Large intestine (tissue), 3 donors: ENCODE results near the gene CNGA4. TPM values are rescaled to one million over a fixed set of nuclear protein-coding genes. Genes with fewer than 3 reads are reported as not detected.
"Not testable (repeated sequence)": the region's sequence is repeated elsewhere in the genome, so short reads cannot be mapped to it uniquely, and the experiment has no call there.

Source experiments
- DNase-seq, 2 donors: peaks; one replicate each; pipeline versions ENCODE4 v3.0.0 to v3.0.0-alpha.2; 2013
- H3K27ac ChIP-seq: one replicate; pipeline ENCODE4 v1.5.1; 2013; ENCODE audit warnings: low read length
- H3K27me3 ChIP-seq: 2 replicates; pipeline ENCODE4 v1.6.1; 2013; ENCODE audit warnings: low read length; ENCODE audit not compliant: control insufficient read depth, insufficient read depth
- H3K36me3 ChIP-seq: 2 replicates; pipeline ENCODE4 v1.6.1; 2013; ENCODE audit warnings: low read length; ENCODE audit not compliant: control insufficient read depth, insufficient read depth
- H3K4me1 ChIP-seq: one replicate; pipeline ENCODE4 v1.6.1; 2013; ENCODE audit warnings: low read length; ENCODE audit not compliant: control insufficient read depth, insufficient read depth
- H3K4me3 ChIP-seq: one replicate; pipeline ENCODE4 v1.5.1; 2013; ENCODE audit warnings: low read length
- H3K9me3 ChIP-seq: one replicate; pipeline ENCODE4 v1.6.1; 2013; ENCODE audit warnings: mild to moderate bottlenecking, low read depth, low read length, moderate library complexity; ENCODE audit not compliant: control insufficient read depth
- WGBS: methylation state at CpG from one replicate; pipeline ENCODE4 v1.1.5; 2013; ENCODE audit warnings: low lambda C conversion rate; ENCODE audit not compliant: insufficient coverage; 5-methylcytosine and 5-hydroxymethylcytosine counted together
- polyA plus RNA-seq: library from polyadenylated mRNA; unstranded; fragments of 120-200 nt; gene quantifications from one replicate; pipeline ENCODE4 v1.2.1, GENCODE V29; 2013

CNGA4 gene
- polyA plus RNA-seq, 1 donor = 0.16 TPM

- WGBS = no CpG with 5 or more reads among the region's 16 CpGs
- no peak overlapping the region for H3K4me3 ChIP-seq
- peaks cover 12% of the 10 kb centered on the region for H3K4me1 ChIP-seq
- no peak overlapping the region for H3K27ac ChIP-seq
- H3K27me3 ChIP-seq = peaks cover 54% of the 10 kb centered on the region
- DNase-seq = peak in 1 of 2 donors; percentile 23
- H3K36me3 ChIP-seq = no peaks in the 10 kb centered on the region
- peaks cover 3% of the 10 kb centered on the region for H3K9me3 ChIP-seq
Observed at GRCh38 chr11:6258571-6259081, 19.7 kb downstream of the CNGA4 start.

- Histone ChIP-seq H3K4me3 (no peak overlapping the region), H3K36me3 (no peaks in the 10 kb centered on the region), H3K27me3 (peaks cover 57% of the 10 kb centered on the region), H3K9me3 (peaks cover 3% of the 10 kb centered on the region), H3K27ac (no peak overlapping the region), H3K4me1 (peaks cover 12% of the 10 kb centered on the region)
- DNase-seq = no peak
- 40% methylated on average over 1 of the region's 5 CpGs for WGBS
Observed at GRCh38 chr11:6260207-6260726, 21.4 kb downstream of the CNGA4 start.

DNA sequence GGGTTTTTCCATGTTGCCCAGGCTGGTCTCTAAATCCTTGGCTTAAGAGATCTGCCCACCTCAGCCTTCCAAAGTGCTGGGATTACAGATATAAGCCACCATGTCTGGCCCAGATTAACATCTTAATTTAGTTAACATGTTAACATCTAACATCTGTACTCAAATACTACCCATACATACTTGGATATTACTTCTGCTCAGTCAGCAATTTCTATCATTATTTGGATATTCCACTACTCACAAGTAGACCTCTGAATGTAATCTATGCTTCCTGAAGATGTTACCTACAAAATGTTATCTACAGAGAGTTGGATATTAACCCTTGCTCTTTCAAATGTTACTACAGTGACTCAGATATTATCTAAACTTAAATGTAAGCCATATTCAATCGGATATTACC, 24.8 kb downstream of the CNGA4 start:
- peaks cover 36% of the 10 kb centered on the region for H3K27me3 ChIP-seq
- H3K4me1 ChIP-seq = peaks cover 10% of the 10 kb centered on the region
- H3K4me3 ChIP-seq = no peak overlapping the region
- WGBS = 71% methylated on average over 1 of the region's 1 CpG
- no peak for DNase-seq
- H3K36me3 ChIP-seq = no peaks in the 10 kb centered on the region
- no peak overlapping the region for H3K27ac ChIP-seq
- H3K9me3 ChIP-seq = peaks cover 3% of the 10 kb centered on the region

DNA sequence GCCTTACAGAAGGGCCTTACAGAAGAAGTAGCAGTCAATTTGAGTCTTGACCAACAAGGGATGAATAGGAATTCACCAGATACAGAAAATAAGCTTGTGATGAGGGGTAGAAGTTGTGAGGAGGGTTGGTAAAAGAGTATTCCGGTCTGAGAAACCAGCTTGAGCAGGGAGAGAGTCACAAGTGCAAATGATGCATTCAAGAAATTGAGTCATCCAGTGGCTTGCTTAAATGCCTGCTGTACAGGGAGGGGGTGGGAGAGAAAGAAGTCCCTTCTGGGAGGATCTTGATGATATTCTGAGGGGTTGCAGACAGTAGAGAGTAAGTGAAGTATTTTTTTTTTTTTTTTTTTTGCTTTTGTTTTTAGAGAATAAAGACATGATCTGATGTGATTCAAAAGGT, 29.9 kb downstream of the CNGA4 start:
- H3K4me3 ChIP-seq = no peak overlapping the region
- H3K27me3 ChIP-seq = peaks cover 5% of the 10 kb centered on the region
- H3K27ac ChIP-seq = no peak overlapping the region
- peaks cover 5% of the 10 kb centered on the region for H3K9me3 ChIP-seq
- no peaks in the 10 kb centered on the region for H3K36me3 ChIP-seq
- WGBS = no CpG with 5 or more reads among the region's 1 CpG
- H3K4me1 ChIP-seq = no peaks in the 10 kb centered on the region
- no peak for DNase-seq

DNA sequence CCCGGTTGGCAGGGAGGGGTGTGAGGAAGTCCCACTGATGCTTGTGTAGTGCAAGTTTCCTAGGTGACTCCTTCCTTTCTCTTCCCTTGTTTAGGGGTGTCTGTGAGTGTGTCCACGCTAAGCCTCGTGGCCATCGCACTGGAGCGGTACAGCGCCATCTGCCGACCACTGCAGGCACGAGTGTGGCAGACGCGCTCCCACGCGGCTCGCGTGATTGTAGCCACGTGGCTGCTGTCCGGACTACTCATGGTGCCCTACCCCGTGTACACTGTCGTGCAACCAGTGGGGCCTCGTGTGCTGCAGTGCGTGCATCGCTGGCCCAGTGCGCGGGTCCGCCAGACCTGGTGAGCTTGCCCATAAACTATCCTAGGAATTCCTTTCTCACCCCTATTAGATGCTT, 31.1 kb downstream of the CNGA4 start:
- H3K27me3 ChIP-seq = peaks cover 2% of the 10 kb centered on the region
- no CpG with 5 or more reads among the region's 24 CpGs for WGBS
- H3K9me3 ChIP-seq = peaks cover 5% of the 10 kb centered on the region
- H3K4me1 ChIP-seq = no peaks in the 10 kb centered on the region
- no peak for DNase-seq
- H3K27ac ChIP-seq = no peak overlapping the region
- H3K36me3 ChIP-seq = no peaks in the 10 kb centered on the region
- H3K4me3 ChIP-seq = no peak overlapping the region

DNA sequence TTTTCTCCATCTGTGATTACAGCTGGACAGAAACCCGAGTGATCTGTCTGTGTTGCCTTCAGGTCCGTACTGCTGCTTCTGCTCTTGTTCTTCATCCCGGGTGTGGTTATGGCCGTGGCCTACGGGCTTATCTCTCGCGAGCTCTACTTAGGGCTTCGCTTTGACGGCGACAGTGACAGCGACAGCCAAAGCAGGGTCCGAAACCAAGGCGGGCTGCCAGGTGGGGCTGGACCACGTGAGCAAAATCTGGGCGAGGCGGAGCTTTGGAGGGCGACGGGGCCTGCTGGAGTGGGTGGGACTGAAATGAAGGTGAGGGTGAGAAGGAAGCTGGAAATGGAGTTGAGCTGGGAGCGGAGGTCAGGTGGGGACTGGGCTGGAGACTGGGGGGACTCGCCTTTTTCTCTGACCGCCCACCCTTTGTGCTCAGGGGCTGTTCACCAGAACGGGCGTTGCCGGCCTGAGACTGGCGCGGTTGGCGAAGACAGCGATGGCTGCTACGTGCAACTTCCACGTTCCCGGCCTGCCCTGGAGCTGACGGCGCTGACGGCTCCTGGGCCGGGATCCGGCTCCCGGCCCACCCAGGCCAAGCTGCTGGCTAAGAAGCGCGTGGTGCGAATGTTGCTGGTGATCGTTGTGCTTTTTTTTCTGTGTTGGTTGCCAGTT, 31.8 kb downstream of the CNGA4 start:
- Histone ChIP-seq H3K36me3 (no peaks in the 10 kb centered on the region), H3K27ac (no peak overlapping the region), H3K9me3 (peaks cover 5% of the 10 kb centered on the region), H3K4me3 (no peak overlapping the region), H3K27me3 (peaks cover 2% of the 10 kb centered on the region), H3K4me1 (no peaks in the 10 kb centered on the region)
- no peak for DNase-seq
- no CpG with 5 or more reads among the region's 41 CpGs for WGBS

DNA sequence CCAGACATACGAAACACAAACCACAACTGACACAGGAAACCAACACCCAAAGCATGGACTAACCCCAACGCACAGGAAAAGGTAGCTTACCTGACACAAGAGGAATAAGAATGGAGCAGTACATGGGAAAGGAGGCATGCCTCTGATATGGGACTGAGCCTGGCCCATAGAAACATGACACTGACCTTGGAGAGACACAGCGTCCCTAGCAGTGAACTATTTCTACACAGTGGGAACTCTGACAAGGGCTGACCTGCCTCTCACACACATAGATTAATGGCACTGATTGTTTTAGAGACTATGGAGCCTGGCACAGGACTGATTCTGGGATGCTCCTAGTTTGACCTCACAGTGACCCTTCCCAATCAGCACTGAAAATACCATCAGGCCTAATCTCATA, 32.7 kb downstream of the CNGA4 start:
- peaks cover 5% of the 10 kb centered on the region for H3K9me3 ChIP-seq
- no CpG with 5 or more reads among the region's 3 CpGs for WGBS
- H3K36me3 ChIP-seq = no peaks in the 10 kb centered on the region
- no peak overlapping the region for H3K4me3 ChIP-seq
- DNase-seq = no peak
- no peaks in the 10 kb centered on the region for H3K27me3 ChIP-seq
- H3K27ac ChIP-seq = no peak overlapping the region
- no peaks in the 10 kb centered on the region for H3K4me1 ChIP-seq

DNA sequence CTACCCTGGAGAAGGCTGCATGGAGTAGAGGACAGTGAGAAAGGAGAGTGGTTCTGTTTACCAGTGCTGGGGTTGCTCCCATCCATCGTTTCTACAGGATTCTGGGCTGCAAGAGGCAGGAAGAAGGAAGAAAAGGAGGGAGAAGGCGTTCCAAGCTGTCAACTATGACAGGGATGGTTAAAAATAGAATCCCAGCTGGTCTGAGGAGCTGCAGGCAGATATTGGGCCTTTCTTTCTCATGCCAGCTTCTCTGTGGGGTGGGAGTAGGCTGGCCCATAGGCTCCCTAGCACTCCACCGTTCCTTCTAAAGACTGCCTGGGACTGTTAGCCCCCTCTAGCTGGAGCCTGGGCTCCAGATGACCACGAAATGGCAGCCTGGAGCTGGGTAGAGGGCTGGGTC, 34.3 kb downstream of the CNGA4 start:
- Histone ChIP-seq H3K27ac (no peak overlapping the region), H3K4me1 (no peaks in the 10 kb centered on the region), H3K4me3 (no peak overlapping the region), H3K27me3 (no peaks in the 10 kb centered on the region), H3K36me3 (no peaks in the 10 kb centered on the region), H3K9me3 (peaks cover 5% of the 10 kb centered on the region)
- whole genome bisulfite sequencing = no CpG with 5 or more reads among the region's 4 CpGs
- no peak for DNase-seq

GRCh38 chr11:6280809-6281208, 41.9 kb downstream of the CNGA4 start:
- not testable (repeated sequence) for H3K4me1 ChIP-seq, DNase-seq
- WGBS = 40% methylated on average over 1 of the region's 7 CpGs

GRCh38 chr11:6283453-6284023, 44.6 kb downstream of the CNGA4 start:
- Histone ChIP-seq H3K9me3 (no peaks in the 10 kb centered on the region), H3K4me1 (peaks cover 2% of the 10 kb centered on the region), H3K36me3 (no peaks in the 10 kb centered on the region), H3K4me3 (no peak overlapping the region), H3K27ac (no peak overlapping the region), H3K27me3 (peaks cover 13% of the 10 kb centered on the region)
- WGBS = no CpG with 5 or more reads among the region's 4 CpGs
- DNase-seq = no peak

More at GRCh38 chr11:6280809-6281208, 41.9 kb downstream of the CNGA4 start:
- H3K4me3 ChIP-seq, H3K36me3 ChIP-seq, H3K27ac ChIP-seq, H3K9me3 ChIP-seq: not testable (repeated sequence)
- H3K27me3 ChIP-seq = peaks cover 13% of the 10 kb centered on the region
